ENCODE measurements around the gene TNFSF15. TPM values are rescaled to one million over a fixed set of nuclear protein-coding genes. Genes with fewer than 3 reads are reported as not detected.

The TNFSF15 gene
- total RNA-seq, 1 experiment from 2014 or later = 0.55 TPM

DNA sequence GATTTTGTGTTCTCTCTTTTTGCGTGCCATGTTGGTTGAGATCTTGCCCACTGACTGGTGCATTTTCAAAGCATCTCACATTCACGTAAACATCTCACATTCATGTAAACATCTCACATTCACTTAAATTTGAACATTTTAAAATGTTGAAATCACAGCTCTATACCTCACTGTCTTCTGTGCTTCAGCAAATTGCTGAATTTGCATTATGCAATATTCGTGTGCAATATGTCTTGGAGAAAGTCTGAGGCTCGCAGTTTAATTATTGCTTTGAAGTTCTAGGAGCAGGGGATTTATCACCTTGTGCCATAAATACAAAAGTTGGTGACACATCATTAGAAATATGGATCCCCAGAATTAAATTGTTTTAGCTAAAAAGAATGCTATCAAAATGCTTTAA lies 42.6 kb downstream of the TNFSF15 start:
- POLR2A ChIA-PET (ENCODE audit: unreplicated experiment) = no interaction called here
- intact Hi-C loops (cut with micrococcal nuclease; ENCODE audit: unreplicated experiment) = no loop called here

DNA sequence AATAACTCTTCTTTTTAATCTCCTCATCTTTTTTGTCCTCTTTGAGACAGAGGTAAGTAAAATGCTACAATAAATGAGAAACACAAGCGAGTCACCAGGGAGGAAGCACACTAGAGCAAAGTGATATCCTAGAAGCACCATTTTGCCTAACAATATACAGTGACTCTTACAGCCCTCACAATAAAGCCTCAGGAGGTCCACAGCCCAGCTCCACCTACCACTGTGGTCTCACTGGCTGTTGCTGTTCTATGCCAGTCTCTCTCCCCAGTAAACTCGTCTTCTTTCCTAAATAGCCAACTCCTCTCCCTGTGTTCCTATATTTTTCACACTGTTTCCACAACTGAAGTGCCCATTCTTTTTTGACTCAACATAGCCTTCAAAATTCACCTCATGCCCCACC lies 44.3 kb downstream of the TNFSF15 start:
- Histone ChIP-seq H3K4me2 (no peak overlapping the region), H4K20me1 (ENCODE audit: insufficient read depth) (no peaks in the 10 kb centered on the region), H3K9me2 (ENCODE audit: insufficient read depth) (no peaks in the 10 kb centered on the region), H3F3A (ENCODE audit: insufficient read depth, low read depth) (no peaks in the 10 kb centered on the region), H3K27me3 (ENCODE audit: insufficient read depth, low read depth) (no peaks in the 10 kb centered on the region), H3K79me2 (ENCODE audit: low read depth) (no peaks in the 10 kb centered on the region), H2AFZ (no peak overlapping the region), H3K9me3 (ENCODE audit: insufficient read depth, low read depth) (no peaks in the 10 kb centered on the region), H3K36me3 (ENCODE audit: low read depth) (no peaks in the 10 kb centered on the region), H3K4me3 (no peak overlapping the region), H3K27ac (no peak overlapping the region), H3K4me1 (replicated peaks; ENCODE audit: insufficient read depth) (no peaks in the 10 kb centered on the region)
- TF ChIP-seq, protein P1, sequence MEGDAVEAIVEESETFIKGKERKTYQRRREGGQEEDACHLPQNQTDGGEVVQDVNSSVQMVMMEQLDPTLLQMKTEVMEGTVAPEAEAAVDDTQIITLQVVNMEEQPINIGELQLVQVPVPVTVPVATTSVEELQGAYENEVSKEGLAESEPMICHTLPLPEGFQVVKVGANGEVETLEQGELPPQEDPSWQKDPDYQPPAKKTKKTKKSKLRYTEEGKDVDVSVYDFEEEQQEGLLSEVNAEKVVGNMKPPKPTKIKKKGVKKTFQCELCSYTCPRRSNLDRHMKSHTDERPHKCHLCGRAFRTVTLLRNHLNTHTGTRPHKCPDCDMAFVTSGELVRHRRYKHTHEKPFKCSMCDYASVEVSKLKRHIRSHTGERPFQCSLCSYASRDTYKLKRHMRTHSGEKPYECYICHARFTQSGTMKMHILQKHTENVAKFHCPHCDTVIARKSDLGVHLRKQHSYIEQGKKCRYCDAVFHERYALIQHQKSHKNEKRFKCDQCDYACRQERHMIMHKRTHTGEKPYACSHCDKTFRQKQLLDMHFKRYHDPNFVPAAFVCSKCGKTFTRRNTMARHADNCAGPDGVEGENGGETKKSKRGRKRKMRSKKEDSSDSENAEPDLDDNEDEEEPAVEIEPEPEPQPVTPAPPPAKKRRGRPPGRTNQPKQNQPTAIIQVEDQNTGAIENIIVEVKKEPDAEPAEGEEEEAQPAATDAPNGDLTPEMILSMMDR (conservative IDR thresholded peaks at IDR 0.05) = no peak
- no peak for TF ChIP-seq EZH2 (IDR thresholded peaks at IDR 0.05; ENCODE audit: low read depth)
- no peak for DNase-seq
- no TSS peak for BruUV-seq (replicated peaks)
- CTCF ChIA-PET = no interaction called here
- POLR2A ChIA-PET (ENCODE audit: unreplicated experiment) = interaction anchor here (0.7 kb wide), 1 partner anchor 1322 kb away, joined by 7 read pairs; no protein-coding TSS in a partner anchor
- intact Hi-C loops (cut with micrococcal nuclease; ENCODE audit: unreplicated experiment) = no loop called here

More for the DNA sequence above, 42.6 kb downstream of the TNFSF15 start:
- Histone ChIP-seq H3K36me3 (ENCODE audit: low read depth) (no peaks in the 10 kb centered on the region), H3K4me3 (no peak overlapping the region), H3F3A (ENCODE audit: insufficient read depth, low read depth) (no peaks in the 10 kb centered on the region), H3K4me2 (no peak overlapping the region), H3K27ac (no peak overlapping the region), H3K9me3 (ENCODE audit: insufficient read depth, low read depth) (no peaks in the 10 kb centered on the region), H3K4me1 (replicated peaks; ENCODE audit: insufficient read depth) (no peaks in the 10 kb centered on the region), H4K20me1 (ENCODE audit: insufficient read depth) (no peaks in the 10 kb centered on the region), H3K9me2 (ENCODE audit: insufficient read depth) (no peaks in the 10 kb centered on the region), H3K27me3 (ENCODE audit: insufficient read depth, low read depth) (0 out of 2 replicates have a peak, but pooled peaks cover 5% of the 10 kb centered on the region), H2AFZ (no peak overlapping the region), H3K79me2 (ENCODE audit: low read depth) (no peaks in the 10 kb centered on the region)
- no TSS peak for BruUV-seq (replicated peaks)
- DNase-seq = no peak
- CTCF ChIA-PET = no interaction called here
- no peak for TF ChIP-seq EZH2 (IDR thresholded peaks at IDR 0.05; ENCODE audit: low read depth)
- TF ChIP-seq, protein P1 (conservative IDR thresholded peaks at IDR 0.05) = no peak

- Histone ChIP-seq H3F3A (ENCODE audit: insufficient read depth, low read depth) (no peaks in the 10 kb centered on the region), H3K9me2 (ENCODE audit: insufficient read depth) (no peaks in the 10 kb centered on the region), H3K9me3 (ENCODE audit: insufficient read depth, low read depth) (no peaks in the 10 kb centered on the region), H3K27ac (no peak overlapping the region), H3K27me3 (ENCODE audit: insufficient read depth, low read depth) (no peaks in the 10 kb centered on the region), H2AFZ (no peak overlapping the region), H3K36me3 (ENCODE audit: low read depth) (no peaks in the 10 kb centered on the region), H3K4me3 (no peak overlapping the region), H4K20me1 (ENCODE audit: insufficient read depth) (no peaks in the 10 kb centered on the region), H3K4me2 (no peak overlapping the region), H3K4me1 (replicated peaks; ENCODE audit: insufficient read depth) (no peaks in the 10 kb centered on the region), H3K79me2 (ENCODE audit: low read depth) (no peaks in the 10 kb centered on the region)
- CTCF ChIA-PET = no interaction called here
- TF ChIP-seq, protein P1 (conservative IDR thresholded peaks at IDR 0.05) = no peak
- no peak for TF ChIP-seq EZH2 (IDR thresholded peaks at IDR 0.05; ENCODE audit: low read depth)
- no peak for DNase-seq
- intact Hi-C loops (cut with micrococcal nuclease; ENCODE audit: unreplicated experiment) = no loop called here
- no TSS peak for BruUV-seq (replicated peaks)
- POLR2A ChIA-PET (ENCODE audit: unreplicated experiment) = no interaction called here
Measured at GRCh38 chr9:114759512-114760341, 46.1 kb downstream of the TNFSF15 start.

Data from PC-9 (cell line).